Thymus (tissue), 11 donors: ENCODE data around the gene DNAJB6. TPM values are rescaled to one million over a fixed set of nuclear protein-coding genes. Genes with fewer than 3 reads are reported as not detected.
A peak's percentile ranks its signal among the peaks of the same experiment; 100 is the strongest.

ENCODE experiments used
- DNase-seq, 9 donors: peaks; one replicate each; pipeline ENCODE4 v3.0.0-alpha.2; 2013; ENCODE audit warnings: low spot score in 9 of 9, low read depth in 6 of 9, missing footprints in 1 of 9
- H3K27ac ChIP-seq, 2 donors: one replicate each; pipeline ENCODE4 v1.5.1; 2013; ENCODE audit warnings: control low read depth in 1 of 2, low read depth in 1 of 2, low read length in 1 of 2, mild to moderate bottlenecking in 1 of 2, moderate library complexity in 1 of 2
- H3K27me3 ChIP-seq, 2 donors: one replicate each; pipeline ENCODE4 v1.5.1; 2013; ENCODE audit warnings: low read length in 1 of 2; ENCODE audit not compliant: control insufficient read depth in 2 of 2, insufficient read depth in 1 of 2
- H3K36me3 ChIP-seq, 2 donors: one replicate each; pipeline ENCODE4 v1.5.1; 2013; ENCODE audit warnings: low read length in 1 of 2, mild to moderate bottlenecking in 1 of 2, moderate library complexity in 1 of 2; ENCODE audit not compliant: control insufficient read depth in 2 of 2, insufficient read depth in 2 of 2
- H3K4me1 ChIP-seq, 2 donors: one replicate each; pipeline ENCODE4 v1.5.1; 2013; ENCODE audit warnings: low read length in 2 of 2; ENCODE audit not compliant: control insufficient read depth in 2 of 2, insufficient read depth in 2 of 2
- H3K4me3 ChIP-seq, 2 donors: one replicate each; pipeline ENCODE4 v1.5.1; 2013; ENCODE audit warnings: low read length in 2 of 2, control low read depth in 1 of 2, mild to moderate bottlenecking in 1 of 2
- H3K9me3 ChIP-seq, 2 donors: one replicate each; pipeline ENCODE4 v1.5.1; 2013; ENCODE audit warnings: low read length in 1 of 2, mild to moderate bottlenecking in 1 of 2; ENCODE audit not compliant: control insufficient read depth in 2 of 2, insufficient read depth in 1 of 2
- WGBS: extraction: QIAGEN DNeasy Blood & Tissue Kit; methylation state at CpG from one replicate; pipeline ENCODE4 v1.1.7; 2013; 5-methylcytosine and 5-hydroxymethylcytosine counted together
- polyA plus RNA-seq: library from polyadenylated mRNA; stranded (reverse); fragments of 200-250 nt; gene quantifications from one replicate; pipeline ENCODE4 v1.2.3, GENCODE V29; 2013
- total RNA-seq: library from RNA; stranded (reverse); fragments of 120-200 nt; gene quantifications from one replicate; pipeline ENCODE4 v1.2.4, GENCODE V29; 2013
- donor health status: healthy.

Gene DNAJB6
- total and polyA plus RNA-seq, 2 donors = 78.6 to 166 TPM

- Histone ChIP-seq H3K9me3 (no peaks in the 10 kb centered on the region), H3K27me3 (no peaks in the 10 kb centered on the region), H3K4me3 (peak overlapping the region; percentile 67 to 98), H3K27ac (peak overlapping the region; percentile 94 to 96), H3K4me1 (peaks cover 15 to 28% of the 10 kb centered on the region in 2 donors), H3K36me3 (no peaks in the 10 kb centered on the region)
- 54% methylated on average over 11 of the region's 11 CpGs for WGBS
- DNase-seq = no peak
These were observed 817 bp upstream of the DNAJB6 start for GRCh38 chr7:157335991-157336382.

GRCh38 chr7:157337316-157338149, 729 bp downstream of the DNAJB6 start:
- H3K4me1 ChIP-seq = peaks cover 15 to 28% of the 10 kb centered on the region in 2 donors
- WGBS = under 1% methylated on average over 58 of the region's 59 CpGs
- peak in 8 of 9 donors; percentile 50 to 83 (median 65) for DNase-seq

GRCh38 chr7:157339777-157340677, 3.2 kb downstream of the DNAJB6 start:
- peak in 7 of 9 donors; percentile 50 to 85 (median 69) for DNase-seq
- H3K4me1 ChIP-seq = peaks cover 15 to 28% of the 10 kb centered on the region in 2 donors
- H3K27ac ChIP-seq = peak overlapping the region; percentile 54 to 72

More at GRCh38 chr7:157337316-157338149, 729 bp downstream of the DNAJB6 start:
- Histone ChIP-seq H3K27me3 (no peaks in the 10 kb centered on the region), H3K4me3 (peak overlapping the region; percentile 74 to 98), H3K9me3 (no peaks in the 10 kb centered on the region), H3K36me3 (peaks cover 0 to 2% of the 10 kb centered on the region in 2 donors), H3K27ac (peak overlapping the region; percentile 96)

GRCh38 chr7:157347217-157347904, 10.6 kb downstream of the DNAJB6 start:
- Histone ChIP-seq H3K27me3 (no peaks in the 10 kb centered on the region), H3K27ac (peak overlapping the region in 1 of 2 donors; percentile 31), H3K4me3 (no peak overlapping the region), H3K4me1 (peaks cover 0 to 1% of the 10 kb centered on the region in 2 donors), H3K36me3 (peaks cover 12 to 14% of the 10 kb centered on the region in 2 donors), H3K9me3 (no peaks in the 10 kb centered on the region)
- 90% methylated on average over 11 of the region's 11 CpGs for WGBS
- DNase-seq = no peak

More at GRCh38 chr7:157339777-157340677, 3.2 kb downstream of the DNAJB6 start:
- WGBS = 60% methylated on average over 25 of the region's 25 CpGs
- Histone ChIP-seq H3K36me3 (peaks cover 2 to 7% of the 10 kb centered on the region in 2 donors), H3K4me3 (peak overlapping the region in 1 of 2 donors; percentile 10), H3K27me3 (no peaks in the 10 kb centered on the region), H3K9me3 (no peaks in the 10 kb centered on the region)

GRCh38 chr7:157348548-157348947, 11.7 kb downstream of the DNAJB6 start:
- Histone ChIP-seq H3K36me3 (peaks cover 10% of the 10 kb centered on the region in 2 donors), H3K27me3 (no peaks in the 10 kb centered on the region), H3K27ac (no peak overlapping the region), H3K4me3 (no peak overlapping the region), H3K4me1 (peaks cover 0 to 2% of the 10 kb centered on the region in 2 donors), H3K9me3 (no peaks in the 10 kb centered on the region)
- DNase-seq = no peak
- 97% methylated on average over 11 of the region's 11 CpGs for WGBS

GRCh38 chr7:157352516-157352915, 15.7 kb downstream of the DNAJB6 start:
- WGBS = 61% methylated on average over 6 of the region's 6 CpGs
- Histone ChIP-seq H3K4me3 (no peak overlapping the region), H3K36me3 (peaks cover 16 to 23% of the 10 kb centered on the region in 2 donors), H3K27me3 (no peaks in the 10 kb centered on the region), H3K9me3 (no peaks in the 10 kb centered on the region), H3K4me1 (peaks cover 2 to 5% of the 10 kb centered on the region in 2 donors), H3K27ac (no peak overlapping the region)
- no peak for DNase-seq

- no peak overlapping the region for H3K27ac ChIP-seq
- peaks cover 40 to 48% of the 10 kb centered on the region in 2 donors for H3K36me3 ChIP-seq
- H3K4me3 ChIP-seq = no peak overlapping the region
- no peaks in the 10 kb centered on the region for H3K9me3 ChIP-seq
- no peak for DNase-seq
- peaks cover 2 to 5% of the 10 kb centered on the region in 2 donors for H3K4me1 ChIP-seq
- WGBS = 91% methylated on average over 15 of the region's 15 CpGs
- no peaks in the 10 kb centered on the region for H3K27me3 ChIP-seq
These were observed 19.1 kb downstream of the DNAJB6 start for GRCh38 chr7:157355784-157356511.
